K562 (cell line): ENCODE measurements around the gene ITM2B. TPM values are rescaled to one million over a fixed set of nuclear protein-coding genes. Genes with fewer than 3 reads are reported as not detected.

Experiments
- ATAC-seq: fragments of 200-7000 bp; cut with Tn5 transposase; 3 replicates; pipeline ENCODE4 v1.9.1; 2020; ENCODE audit warnings: moderate library complexity
- BruUV-seq: library from RNA; stranded (reverse); fragments of 400-500 nt; replicated peaks from 2 replicates; lab custom pipeline; 2021; lab: Mats Ljungman, UMichigan
- CTCF ChIA-PET: fragments of 300-600 bp; formaldehyde crosslinking; extraction: SDS; loops from one replicate; lab custom pipeline; 2021; ENCODE audit warnings: low intra/inter-chr PET ratio; lab: Yijun Ruan, JAX
- POLR2A ChIA-PET: fragments of 300-600, 350-650 bp; sonication (Branson Sonifier 250); formaldehyde crosslinking; extraction: SDS; loops from one replicate; lab custom pipeline; 2021; ENCODE audit warnings: antibody characterized with exemption, inconsistent platforms; lab: Yijun Ruan, JAX
- DNase-seq, 4 experiments: peaks; one replicate each; pipeline versions ENCODE4 v3.0.0 to v3.0.0-alpha.2; 2011 to 2018; ENCODE audit warnings: low spot score in 3 of 4, mixed read lengths in 3 of 4; ENCODE audit errors: extremely low read depth in 1 of 4
- FAIRE-seq: peaks from 2 replicates; lab custom pipeline; 2011; peaks lifted over from hg19 to GRCh38; lab: Jason Lieb, UNC
- H2AFZ ChIP-seq: 2 replicates; pipeline ENCODE4 v1.6.0; 2011; ENCODE audit warnings: low read depth, low read length, control low read depth, inconsistent platforms
- H3K27ac ChIP-seq: fragments of 200-600 bp; 3 replicates; pipeline ENCODE4 v1.8.0; 2011; ENCODE audit warnings: low read depth, mild to moderate bottlenecking, control low read depth, inconsistent platforms, low read length, moderate library complexity, mixed read lengths; ENCODE audit errors: extremely low read depth
- H3K27me3 ChIP-seq, 2 experiments: fragments of 300-600 bp in 1 of 2; 2 replicates in 1 of 2; 3 replicates in 1 of 2; pipeline versions ENCODE4 v1.6.0 to v1.8.0; 2011; ENCODE audit warnings: inconsistent platforms in 2 of 2, low read length in 2 of 2, mild to moderate bottlenecking in 1 of 2, mixed read lengths in 1 of 2, moderate library complexity in 1 of 2; ENCODE audit not compliant: control insufficient read depth in 2 of 2, insufficient read depth in 2 of 2
- H3K36me3 ChIP-seq: fragments of 300-600 bp; 3 replicates; pipeline ENCODE4 v1.8.0; 2011; ENCODE audit warnings: mild to moderate bottlenecking, low read length, inconsistent platforms; ENCODE audit not compliant: control insufficient read depth, insufficient read depth
- H3K4me1 ChIP-seq, 2 experiments: fragments of 200-600 bp in 1 of 2; replicated peaks in 1 of 2; 2 replicates in 1 of 2; 3 replicates in 1 of 2; pipeline versions ENCODE4 v1.5.1 to v1.8.0; 2011; ENCODE audit warnings: inconsistent platforms in 2 of 2, low read length in 2 of 2, mild to moderate bottlenecking in 1 of 2, mixed read lengths in 1 of 2, moderate library complexity in 1 of 2; ENCODE audit not compliant: control insufficient read depth in 2 of 2, insufficient read depth in 2 of 2
- H3K4me2 ChIP-seq: 2 replicates; pipeline ENCODE4 v1.6.1; 2011; ENCODE audit warnings: low read length, control low read depth, inconsistent platforms, mixed read lengths; ENCODE audit not compliant: insufficient read depth
- H3K4me3 ChIP-seq: fragments of 200-600 bp; sonication (generic), shearing (Covaris generic); 2 replicates; pipeline ENCODE4 v1.5.1; 2016; ENCODE audit warnings: control low read depth, inconsistent platforms
- H3K79me2 ChIP-seq: fragments of 200-600 bp; 3 replicates; pipeline ENCODE4 v1.8.0; 2011; ENCODE audit warnings: low read length, inconsistent platforms; ENCODE audit not compliant: control insufficient read depth, insufficient read depth
- H3K9ac ChIP-seq, 2 experiments: 2 replicates each; pipeline versions ENCODE4 v1.6.0 to v1.6.1; 2011; ENCODE audit warnings: low read depth in 2 of 2, low read length in 2 of 2, control low read depth in 1 of 2, inconsistent platforms in 1 of 2, mild to moderate bottlenecking in 1 of 2, mixed read lengths in 1 of 2; ENCODE audit not compliant: insufficient read depth in 1 of 2
- H3K9me1 ChIP-seq: one replicate; pipeline ENCODE4 v1.6.0; 2011; ENCODE audit warnings: inconsistent platforms, mild to moderate bottlenecking, low read length, moderate library complexity; ENCODE audit not compliant: control insufficient read depth, insufficient read depth
- H3K9me3 ChIP-seq: replicated peaks from 2 replicates; pipeline ENCODE4 v1.5.1; 2011; ENCODE audit warnings: low read depth, low read length, inconsistent platforms; ENCODE audit not compliant: control insufficient read depth, insufficient read depth
- H4K20me1 ChIP-seq: replicated peaks from 2 replicates; pipeline ENCODE4 v1.6.1; 2011; ENCODE audit warnings: low read length, inconsistent platforms, mixed read lengths; ENCODE audit not compliant: control insufficient read depth, insufficient read depth
- BRD4 ChIP-seq: fragments of 200-600 bp; sonication (generic); IDR thresholded peaks from 2 replicates; pipeline ENCODE4 v1.6.1; 2017; ENCODE audit warnings: inconsistent platforms
- CBFA2T2 ChIP-seq: fragments of 450-650 bp; conservative IDR thresholded peaks from 2 replicates; pipeline ENCODE4 v1.6.1; 2017; ENCODE audit warnings: mild to moderate bottlenecking
- DPF2 ChIP-seq: fragments of 450-650 bp; IDR thresholded peaks from 2 replicates; pipeline ENCODE4 v1.6.1; 2016
- HDAC8 ChIP-seq: fragments of 450-650 bp; IDR thresholded peaks from 2 replicates; pipeline ENCODE4 v1.6.1; 2016; ENCODE audit warnings: mild to moderate bottlenecking, missing genetic modification characterization, moderate library complexity, missing compliant biosample characterization
- PTBP1 ChIP-seq: fragments of 200-400 bp; formaldehyde crosslinking; IDR thresholded peaks from 2 replicates; pipeline ENCODE4 v1.6.1; 2017; ENCODE audit warnings: low read depth, low read length
- SLC30A9 ChIP-seq: fragments of 250-450 bp; sonication (Bioruptor Pico); IDR thresholded peaks from 2 replicates; pipeline ENCODE4 v1.8.0; 2022; ENCODE audit warnings: mild to moderate bottlenecking, moderate library complexity
- SNRNP70 ChIP-seq: fragments of 200-400 bp; formaldehyde crosslinking; optimal IDR thresholded peaks from 2 replicates; pipeline ENCODE3; 2017; ENCODE audit warnings: low read depth, low read length
- ZBTB8A ChIP-seq: fragments of 450-650 bp; IDR thresholded peaks from 2 replicates; pipeline ENCODE4 v1.6.1; 2018; ENCODE audit warnings: mild to moderate bottlenecking, moderate library complexity; ENCODE audit not compliant: partially characterized antibody
- ZFPM2 ChIP-seq: fragments of 250-450 bp; sonication (Bioruptor Pico); IDR thresholded peaks from 2 replicates; pipeline ENCODE4 v1.5.1; 2022; ENCODE audit warnings: mild to moderate bottlenecking
- ZNF197 ChIP-seq: fragments of 200-800 bp; sonication (Bioruptor generic); IDR thresholded peaks from 2 replicates; pipeline ENCODE4 v1.6.1; 2016; ENCODE audit warnings: low read depth, missing genetic modification characterization, missing compliant biosample characterization
- in situ Hi-C: fragments of 300-500 bp; cut with MboI; formaldehyde crosslinking; loops from 4 replicates; pipeline ENCODE4 v1.15.0; 2018; ENCODE audit warnings: inconsistent platforms, mixed read lengths
- intact Hi-C: fragments of 100-400 bp; cut with micrococcal nuclease; formaldehyde crosslinking; loops from 2 replicates; pipeline ENCODE4 v1.14.2; 2022
- polyA plus RNA-seq, 8 experiments: library from polyadenylated mRNA; depleted of rRNA in 4 of 8; stranded (reverse) in 5 of 8; unstranded in 3 of 8; fragments of >200 nt; fragmentation: Nextera tagmentation in 2 of 8; fragmentation: Illumina TruSeq in 1 of 8; extraction: Ambion mirVana in 2 of 8; extraction: Trizol in 1 of 8; gene quantifications; 2 replicates each; pipeline versions ENCODE4 v1.2.1 to v1.2.3, GENCODE V29; 2011 to 2014; ENCODE audit warnings: inconsistent platforms in 1 of 8, missing spikeins in 1 of 8
- total RNA-seq, 7 experiments: library from RNA; depleted of rRNA in 6 of 7; stranded (reverse); fragments of >200 nt in 6 of 7; fragmentation: Illumina TruSeq in 2 of 7; extraction: Trizol in 2 of 7; gene quantifications; 2 replicates each; pipeline versions ENCODE4 v1.2.1 to v1.2.3, GENCODE V29; 2011 to 2021; ENCODE audit warnings: low replicate concordance in 1 of 7

ITM2B gene
- total and polyA plus RNA-seq, 9 of the 15 experiments (the other 6 are each of a cell fraction or from before 2014, with no cell fraction given), result 22.0 to 83.8 (median 45.0) TPM

DNA sequence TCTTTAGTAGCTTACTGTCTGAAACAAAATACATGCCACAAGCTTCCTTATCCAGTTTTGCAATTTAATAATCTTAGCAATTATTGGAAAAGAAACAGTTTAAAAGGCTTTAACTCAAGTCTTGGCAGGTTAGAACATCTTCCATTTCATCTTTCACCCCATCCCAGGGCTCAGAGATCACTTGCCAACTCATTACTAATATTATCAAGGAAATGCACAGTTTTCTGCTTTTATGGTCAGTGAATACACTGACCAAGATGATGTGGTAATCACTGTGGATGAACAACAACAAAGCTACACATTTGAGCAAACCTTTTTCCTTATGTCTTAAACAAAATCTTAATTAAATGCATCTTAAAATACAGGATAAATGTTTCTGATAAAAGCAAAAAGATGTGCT is 48.0 kb upstream of the ITM2B start:
- no peak for FAIRE-seq
- ChIA-PET POLR2A (interaction anchor here (0.6 to 0.7 kb wide), 2 partner anchors 14 to 20 kb away, joined by 3 to 6 read pairs; no protein-coding TSS in a partner anchor), CTCF (no interaction called here)
- no peaks in the 10 kb centered on the region for H3K36me3 ChIP-seq
- TF ChIP-seq DPF2 (no peak), ZNF197 (no peak), SLC30A9 (no peak), SNRNP70 (no peak), ZFPM2 (no peak), CBFA2T2 (no peak), HDAC8 (tag) (no peak), BRD4 (no peak), ZBTB8A (no peak), PTBP1 (no peak)
- H3K27me3 ChIP-seq, result no peaks in the 10 kb centered on the region
- DNase-seq, result no peak
- no peaks in the 10 kb centered on the region; a peak in 1 of 5 replicates for H3K4me1 ChIP-seq
- H3K9me1 ChIP-seq, result no peaks in the 10 kb centered on the region
- ATAC-seq, result no peak
- H3K9ac ChIP-seq, result no peak overlapping the region
- H3K4me2 ChIP-seq, result no peak overlapping the region
- no peaks in the 10 kb centered on the region for H4K20me1 ChIP-seq
- BruUV-seq, result no TSS peak
- no peak overlapping the region for H3K4me3 ChIP-seq
- H2AFZ ChIP-seq, result no peak overlapping the region
- intact Hi-C loops (no loop called here), in situ Hi-C loops (no loop called here)
- no peak overlapping the region for H3K27ac ChIP-seq
- no peaks in the 10 kb centered on the region for H3K9me3 ChIP-seq
- H3K79me2 ChIP-seq, result no peaks in the 10 kb centered on the region
